DOHH2 (cell line): Measurements from ENCODE around the gene B3GALT2.

Experiments used
- EZH2phosphoT487 ChIP-seq: fragments of 200-600 bp; sonication (generic); IDR thresholded peaks from 2 replicates; pipeline ENCODE4 v1.6.1; 2017; ENCODE audit warnings: borderline replicate concordance, mild to moderate bottlenecking, antibody characterized with exemption, low read length, moderate library complexity, mixed read lengths
- TF ChIP-seq, protein P1 (sequence below): fragments of 200-600 bp; sonication (generic); IDR thresholded peaks from one replicate; pipeline ENCODE4 v1.5.1; 2014; ENCODE audit warnings: antibody characterized with exemption, mild to moderate bottlenecking, low read depth, low read length; ENCODE audit not compliant: poor library complexity, severe bottlenecking

DNA sequence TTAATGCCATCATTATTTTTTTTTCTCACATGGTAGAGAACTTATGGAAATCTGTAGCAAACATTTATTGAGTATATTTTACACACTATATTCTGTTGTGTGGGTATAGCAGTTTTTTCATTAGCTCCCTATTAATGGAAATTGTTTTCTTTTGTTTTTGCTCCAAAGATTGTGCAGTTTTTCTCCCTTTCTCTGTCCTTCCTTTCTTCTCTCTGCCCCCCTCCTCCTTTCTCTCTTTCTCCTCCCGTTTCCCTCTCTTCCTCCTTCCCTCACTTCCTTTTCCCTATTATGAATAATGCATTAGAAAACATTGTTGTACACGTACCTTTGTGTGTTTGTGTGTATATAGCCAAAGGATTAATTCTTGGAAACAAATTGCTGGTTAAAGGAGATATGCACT is 44.0 kb downstream of the B3GALT2 start:
- TF ChIP-seq, protein P1, sequence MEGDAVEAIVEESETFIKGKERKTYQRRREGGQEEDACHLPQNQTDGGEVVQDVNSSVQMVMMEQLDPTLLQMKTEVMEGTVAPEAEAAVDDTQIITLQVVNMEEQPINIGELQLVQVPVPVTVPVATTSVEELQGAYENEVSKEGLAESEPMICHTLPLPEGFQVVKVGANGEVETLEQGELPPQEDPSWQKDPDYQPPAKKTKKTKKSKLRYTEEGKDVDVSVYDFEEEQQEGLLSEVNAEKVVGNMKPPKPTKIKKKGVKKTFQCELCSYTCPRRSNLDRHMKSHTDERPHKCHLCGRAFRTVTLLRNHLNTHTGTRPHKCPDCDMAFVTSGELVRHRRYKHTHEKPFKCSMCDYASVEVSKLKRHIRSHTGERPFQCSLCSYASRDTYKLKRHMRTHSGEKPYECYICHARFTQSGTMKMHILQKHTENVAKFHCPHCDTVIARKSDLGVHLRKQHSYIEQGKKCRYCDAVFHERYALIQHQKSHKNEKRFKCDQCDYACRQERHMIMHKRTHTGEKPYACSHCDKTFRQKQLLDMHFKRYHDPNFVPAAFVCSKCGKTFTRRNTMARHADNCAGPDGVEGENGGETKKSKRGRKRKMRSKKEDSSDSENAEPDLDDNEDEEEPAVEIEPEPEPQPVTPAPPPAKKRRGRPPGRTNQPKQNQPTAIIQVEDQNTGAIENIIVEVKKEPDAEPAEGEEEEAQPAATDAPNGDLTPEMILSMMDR, result no peak
- no peak for TF ChIP-seq EZH2phosphoT487
